CD8-positive, alpha-beta memory T cell (primary cell): ENCODE data around the gene SHB. TPM values are rescaled to one million over a fixed set of nuclear protein-coding genes. Genes with fewer than 3 reads are reported as not detected.
"Not testable (repeated sequence)": the region's sequence is repeated elsewhere in the genome, so short reads cannot be mapped to it uniquely, and the experiment has no call there.

Experiments
- CTCF ChIA-PET: fragments of 350-600 bp; sonication (Branson Sonifier 250); formaldehyde crosslinking; loops from one replicate; lab custom pipeline; 2021; ENCODE audit warnings: antibody characterized with exemption; lab: Charles Lee
- POLR2A ChIA-PET: fragments of 350-600 bp; sonication (Branson Sonifier 250); formaldehyde crosslinking; loops from one replicate; lab custom pipeline; 2021; ENCODE audit warnings: antibody characterized with exemption; lab: Charles Lee
- DNase-seq, 5 donors: peaks; one replicate each; pipeline versions ENCODE4 v3.0.0 to v3.0.0-alpha.2; 2020 to 2022; ENCODE audit warnings: mixed read lengths in 1 of 5
- H3K27ac ChIP-seq: one replicate; pipeline ENCODE4 v1.7.0; 2013; ENCODE audit warnings: low read depth, mild to moderate bottlenecking, low read length, moderate library complexity
- H3K27me3 ChIP-seq: 2 replicates; pipeline ENCODE4 v1.7.0; 2013; ENCODE audit warnings: low read length, mild to moderate bottlenecking; ENCODE audit not compliant: insufficient read depth, poor library complexity, severe bottlenecking
- H3K36me3 ChIP-seq: 2 replicates; pipeline ENCODE4 v1.7.0; 2013; ENCODE audit warnings: mild to moderate bottlenecking, low read length, moderate library complexity; ENCODE audit not compliant: insufficient read depth
- H3K4me1 ChIP-seq: 2 replicates; pipeline ENCODE4 v1.7.0; 2013; ENCODE audit warnings: mild to moderate bottlenecking, low read length, moderate library complexity; ENCODE audit not compliant: insufficient read depth
- H3K4me3 ChIP-seq: 2 replicates; pipeline ENCODE4 v1.7.0; 2013; ENCODE audit warnings: mild to moderate bottlenecking, low read length
- H3K9me3 ChIP-seq: 2 replicates; pipeline ENCODE4 v1.7.0; 2013; ENCODE audit warnings: mild to moderate bottlenecking, low read length
- H3K27ac Mint-ChIP-seq, 8 donors: one replicate each; pipeline ENCODE4 v1.8.0; 2020 to 2021; ENCODE audit warnings: mixed read lengths in 8 of 8, mild to moderate bottlenecking in 6 of 8, inconsistent platforms in 3 of 8, moderate library complexity in 3 of 8
- H3K27me3 Mint-ChIP-seq, 2 donors: one replicate each; pipeline ENCODE4 v1.8.0; 2020 to 2021; ENCODE audit warnings: mixed read lengths in 2 of 2, mild to moderate bottlenecking in 1 of 2, moderate library complexity in 1 of 2
- H3K36me3 Mint-ChIP-seq, 3 donors: one replicate each; pipeline ENCODE4 v1.8.0; 2020 to 2021; ENCODE audit warnings: mixed read lengths in 3 of 3, inconsistent platforms in 1 of 3, mild to moderate bottlenecking in 1 of 3
- H3K4me1 Mint-ChIP-seq, 3 donors: one replicate each; pipeline ENCODE4 v1.8.0; 2020 to 2021; ENCODE audit warnings: mixed read lengths in 3 of 3, inconsistent platforms in 1 of 3, mild to moderate bottlenecking in 1 of 3
- H3K4me3 Mint-ChIP-seq, 7 donors: one replicate each; pipeline ENCODE4 v1.8.0; 2020 to 2021; ENCODE audit warnings: mixed read lengths in 7 of 7, mild to moderate bottlenecking in 6 of 7, moderate library complexity in 4 of 7, inconsistent platforms in 2 of 7
- H3K9me3 Mint-ChIP-seq, 5 donors: one replicate each; pipeline ENCODE4 v1.8.0; 2020 to 2022; ENCODE audit warnings: mixed read lengths in 5 of 5, mild to moderate bottlenecking in 3 of 5, moderate library complexity in 2 of 5, inconsistent platforms in 1 of 5
- polyA plus RNA-seq: library from polyadenylated mRNA; unstranded; fragments of 300-500 nt; fragmentation: Illumina TruSeq; gene quantifications from one replicate; pipeline ENCODE4 v1.2.3, GENCODE V29; 2021
- total RNA-seq, 2 experiments: library from RNA; stranded (reverse); gene quantifications; one replicate each; pipeline ENCODE4 v1.2.3, GENCODE V29; 2021

The SHB gene
- total and polyA plus RNA-seq, 3 experiments from 2014 or later = 0.64 to 1.8 (median 1.8) TPM

DNA sequence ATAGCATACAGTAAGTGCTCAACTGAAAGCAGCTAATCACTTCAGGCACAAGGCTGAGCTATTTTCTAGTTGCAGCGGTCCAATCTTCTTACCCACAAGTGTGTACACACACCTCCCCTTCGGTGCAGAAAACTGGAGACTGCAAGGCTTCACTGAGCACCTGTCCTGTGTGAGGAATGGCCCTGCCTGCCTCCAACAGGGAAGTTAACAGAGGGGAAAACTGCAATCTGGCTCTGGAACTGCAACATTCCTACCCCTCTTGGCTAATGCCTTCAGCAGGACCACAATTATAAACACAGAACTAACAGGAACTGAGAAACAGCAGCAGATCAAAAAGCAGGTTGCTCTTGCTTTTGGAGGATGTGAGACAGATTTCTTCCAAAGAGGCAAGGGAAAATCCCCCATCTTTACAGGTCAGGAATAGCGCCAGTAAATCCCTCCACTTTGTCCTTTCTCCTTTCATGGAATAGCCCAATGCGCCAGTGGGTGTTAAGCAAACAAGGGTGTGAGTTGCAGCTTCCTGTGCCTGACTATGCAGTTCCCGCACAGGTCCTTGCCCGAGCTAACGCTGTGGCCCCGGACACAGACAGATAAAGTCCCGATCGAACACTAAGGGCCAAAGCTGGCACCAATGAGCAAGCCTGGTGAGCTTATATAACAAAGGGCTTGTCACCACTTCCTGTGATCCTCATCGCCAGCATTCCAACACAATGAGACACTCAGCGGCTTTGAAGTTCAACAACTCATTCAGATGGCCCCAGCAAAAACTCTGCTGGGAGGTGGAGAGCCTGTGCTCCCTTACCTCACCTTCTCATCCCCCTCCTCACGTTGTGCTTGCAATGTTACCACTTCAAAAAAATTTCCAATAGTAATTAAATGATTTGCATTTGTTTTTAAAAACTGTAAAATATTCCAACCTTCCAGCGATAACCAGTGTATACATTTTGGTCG, 21.5 kb downstream of the SHB start:
- Mint-ChIP-seq H3K36me3 (no peaks in the 10 kb centered on the region), H3K4me1 (peaks cover 0 to 5% (median 1%) of the 10 kb centered on the region in 3 donors)
- POLR2A ChIA-PET = no interaction called here

DNA sequence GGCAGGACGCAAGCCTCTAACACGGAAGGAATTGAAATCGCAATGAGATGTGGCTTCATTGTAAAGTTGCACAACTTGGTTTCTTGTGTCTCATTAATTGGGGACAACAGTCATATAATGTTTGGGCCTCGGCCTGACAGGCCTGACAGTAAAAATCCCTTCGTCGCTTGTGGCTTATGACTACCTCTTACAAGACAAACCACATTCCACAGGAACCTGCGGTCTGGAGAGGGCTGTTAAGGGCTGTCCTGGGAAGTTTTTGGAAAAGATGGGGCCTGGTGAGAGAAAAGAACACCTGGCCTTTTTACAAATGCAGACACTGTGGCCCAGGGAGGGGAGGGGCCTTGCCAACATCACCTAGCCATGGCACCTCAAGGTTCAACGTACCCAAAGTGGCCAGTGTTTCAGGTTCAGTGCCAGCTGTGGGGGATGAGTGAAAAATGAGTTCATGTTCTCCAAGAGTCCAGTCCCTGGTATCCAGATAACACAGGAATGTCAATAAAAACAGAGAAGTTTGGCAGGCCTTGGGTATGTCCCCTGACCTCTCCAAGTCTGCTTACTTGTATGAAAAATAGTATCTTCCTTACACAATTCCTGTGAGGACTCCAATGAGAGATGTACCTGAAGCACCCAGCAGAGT, 22.2 kb downstream of the SHB start:
- Mint-ChIP-seq H3K9me3 (no peaks in the 10 kb centered on the region), H3K4me3 (no peak overlapping the region), H3K4me1 (peaks cover 0 to 5% (median 1%) of the 10 kb centered on the region in 3 donors), H3K27me3 (no peaks in the 10 kb centered on the region), H3K27ac (no peak overlapping the region), H3K36me3 (no peaks in the 10 kb centered on the region)
- H3K9me3 ChIP-seq = no peaks in the 10 kb centered on the region
- ChIA-PET CTCF (no interaction called here), POLR2A (no interaction called here)
- no peak for DNase-seq
- no peaks in the 10 kb centered on the region for H3K4me1 ChIP-seq
- H3K27me3 ChIP-seq = no peaks in the 10 kb centered on the region
- H3K4me3 ChIP-seq = no peak overlapping the region
- peak overlapping the region; percentile 31 for H3K27ac ChIP-seq
- H3K36me3 ChIP-seq = no peaks in the 10 kb centered on the region

More for the DNA sequence above, 21.5 kb downstream of the SHB start:
- CTCF ChIA-PET = no interaction called here
- H3K4me3 ChIP-seq = no peak overlapping the region
- no peaks in the 10 kb centered on the region for H3K36me3 ChIP-seq
- no peaks in the 10 kb centered on the region for H3K27me3 ChIP-seq
- Mint-ChIP-seq H3K27me3 (no peaks in the 10 kb centered on the region), H3K9me3 (no peaks in the 10 kb centered on the region), H3K27ac (no peak overlapping the region), H3K4me3 (peak overlapping the region in 1 of 7 donors; percentile 81)
- no peak for DNase-seq
- no peaks in the 10 kb centered on the region for H3K4me1 ChIP-seq
- H3K27ac ChIP-seq = peak overlapping the region; percentile 31
- no peaks in the 10 kb centered on the region for H3K9me3 ChIP-seq

DNA sequence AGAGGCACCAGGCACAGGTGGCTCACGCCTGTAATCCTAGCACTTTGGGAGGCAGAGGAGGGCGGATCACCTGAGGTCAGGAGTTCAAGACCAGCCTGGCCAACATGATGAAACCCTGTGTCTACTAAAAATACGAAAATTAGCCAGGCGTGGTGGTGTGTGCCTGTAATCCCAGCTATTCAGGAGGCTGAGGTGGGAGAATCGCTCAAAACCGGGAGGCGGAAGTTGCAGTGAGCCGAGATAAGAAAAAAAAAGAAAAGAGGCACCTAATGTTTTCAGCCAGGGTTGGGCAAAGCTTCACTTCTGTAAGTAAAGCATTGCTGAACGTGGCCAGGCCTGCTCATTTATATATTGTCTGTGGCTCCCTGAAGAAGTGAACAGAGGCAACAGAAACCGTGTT, 23.1 kb downstream of the SHB start:
- H3K4me1 Mint-ChIP-seq, CTCF ChIA-PET: not testable (repeated sequence)

DNA sequence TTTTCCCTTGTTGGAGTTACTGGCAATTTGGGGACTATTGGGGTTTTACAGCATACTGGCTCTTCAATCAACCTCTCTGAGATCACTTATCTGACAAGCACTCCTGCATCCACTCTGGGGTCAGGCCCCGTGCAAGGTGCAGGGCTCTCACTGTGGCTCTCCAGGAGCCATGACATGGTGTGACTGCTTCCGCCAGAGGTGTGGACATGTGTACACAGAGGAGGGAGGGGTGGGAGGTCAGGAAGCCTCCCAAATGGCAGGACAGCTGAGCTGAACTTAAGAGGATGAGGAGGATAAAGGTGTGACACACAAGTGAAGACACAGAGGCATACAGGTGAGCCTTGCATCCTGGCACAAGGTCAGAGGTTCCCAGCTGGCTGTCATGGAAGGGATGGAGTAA, 24.3 kb downstream of the SHB start:
- DNase-seq = no peak
- CTCF ChIA-PET = no interaction called here
- no peaks in the 10 kb centered on the region for H3K4me1 ChIP-seq
- H3K4me1 Mint-ChIP-seq = peaks cover 0 to 5% (median 1%) of the 10 kb centered on the region in 3 donors
- no peak overlapping the region for H3K27ac Mint-ChIP-seq
- no peaks in the 10 kb centered on the region for H3K27me3 ChIP-seq
- H3K27ac ChIP-seq = no peak overlapping the region
- H3K27me3 Mint-ChIP-seq = no peaks in the 10 kb centered on the region
- no peaks in the 10 kb centered on the region for H3K36me3 ChIP-seq
- POLR2A ChIA-PET = no interaction called here
- no peaks in the 10 kb centered on the region for H3K36me3 Mint-ChIP-seq
- H3K4me3 Mint-ChIP-seq = no peak overlapping the region
- H3K9me3 Mint-ChIP-seq = no peaks in the 10 kb centered on the region
- no peaks in the 10 kb centered on the region for H3K9me3 ChIP-seq
- no peak overlapping the region for H3K4me3 ChIP-seq

More for the DNA sequence above, 23.1 kb downstream of the SHB start:
- H3K27ac ChIP-seq, H3K9me3 Mint-ChIP-seq, H3K4me1 ChIP-seq, H3K27me3 Mint-ChIP-seq, H3K27ac Mint-ChIP-seq, H3K4me3 Mint-ChIP-seq, H3K4me3 ChIP-seq, H3K9me3 ChIP-seq, DNase-seq, POLR2A ChIA-PET, H3K27me3 ChIP-seq, H3K36me3 ChIP-seq, H3K36me3 Mint-ChIP-seq: not testable (repeated sequence)

DNA sequence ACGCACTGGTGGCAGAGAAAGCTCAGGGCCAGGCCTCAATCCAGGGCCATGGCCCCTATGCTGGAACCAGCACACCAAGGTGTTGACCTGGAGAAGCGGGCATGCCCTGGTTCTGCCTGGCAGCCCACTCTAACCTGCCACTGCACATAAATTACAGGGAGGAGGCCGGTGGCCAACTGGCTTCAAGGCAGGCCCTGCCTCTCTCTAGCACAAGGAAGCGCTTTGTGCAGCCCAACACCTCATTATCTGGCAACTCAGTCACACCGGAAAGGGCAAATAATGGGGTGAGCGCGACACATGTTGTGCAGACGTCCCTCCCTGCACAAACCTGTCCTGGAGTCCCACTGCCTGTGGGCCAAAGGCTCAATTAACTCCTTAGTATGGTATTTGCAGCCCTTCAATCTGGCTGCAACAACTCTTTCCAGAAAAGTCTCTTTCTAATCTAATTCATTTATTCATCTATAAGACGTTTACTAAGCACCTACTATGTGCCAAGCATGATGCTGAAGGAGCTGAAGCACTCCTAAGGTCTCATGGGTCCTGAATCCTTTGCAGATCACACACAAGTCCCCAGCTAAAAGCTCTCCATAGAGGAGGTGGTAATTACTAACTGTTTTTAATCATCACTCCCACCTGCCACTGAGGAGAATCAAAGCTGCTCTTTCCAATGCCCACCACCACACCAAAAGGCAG, 24.9 kb downstream of the SHB start:
- DNase-seq = no peak
- no peaks in the 10 kb centered on the region for H3K36me3 ChIP-seq
- Mint-ChIP-seq H3K27me3 (no peaks in the 10 kb centered on the region), H3K9me3 (no peaks in the 10 kb centered on the region), H3K27ac (no peak overlapping the region), H3K4me3 (no peak overlapping the region), H3K36me3 (no peaks in the 10 kb centered on the region), H3K4me1 (peaks cover 0 to 5% (median 1%) of the 10 kb centered on the region in 3 donors)
- no peaks in the 10 kb centered on the region for H3K9me3 ChIP-seq
- CTCF ChIA-PET = no interaction called here
- H3K4me3 ChIP-seq = no peak overlapping the region
- H3K27me3 ChIP-seq = no peaks in the 10 kb centered on the region
- no peaks in the 10 kb centered on the region for H3K4me1 ChIP-seq
- POLR2A ChIA-PET = no interaction called here
- no peak overlapping the region for H3K27ac ChIP-seq

DNA sequence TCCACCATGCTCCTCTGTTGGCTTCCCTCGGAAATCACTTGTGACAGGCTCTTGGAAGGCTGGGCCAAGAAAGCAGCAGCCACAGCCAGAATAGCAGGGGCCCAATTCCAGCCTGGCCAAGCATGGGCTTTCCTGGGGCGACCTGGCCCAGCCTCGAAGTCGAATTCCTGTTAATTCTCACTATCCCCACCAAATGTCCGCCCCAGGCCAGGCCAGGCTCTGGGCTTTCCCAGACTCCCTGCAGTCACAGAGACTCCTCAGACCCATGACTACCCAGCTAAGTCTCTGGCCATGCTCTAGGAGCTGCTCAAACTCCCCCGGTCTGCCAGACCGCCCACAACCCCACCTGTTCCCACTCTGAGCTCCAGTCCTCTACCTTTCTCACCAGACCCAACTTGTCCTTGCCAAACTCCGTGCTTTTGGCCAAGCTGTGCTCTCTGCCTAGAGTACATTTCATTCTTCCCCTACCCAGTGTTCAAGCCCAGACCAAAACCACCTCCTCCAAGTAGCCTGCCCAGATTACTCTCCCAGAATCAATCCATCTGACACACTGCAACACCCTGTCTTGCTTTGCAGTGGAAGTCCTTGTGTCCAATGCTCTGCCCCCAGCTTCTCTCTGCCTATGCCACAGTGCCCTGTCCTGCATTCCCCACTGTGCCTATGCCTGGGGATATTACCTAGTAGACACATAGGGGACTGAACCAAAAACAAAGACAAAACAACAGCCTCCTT, 26.2 kb downstream of the SHB start:
- Histone ChIP-seq H3K27ac (no peak overlapping the region), H3K4me3 (no peak overlapping the region), H3K36me3 (no peaks in the 10 kb centered on the region), H3K27me3 (no peaks in the 10 kb centered on the region), H3K4me1 (no peaks in the 10 kb centered on the region), H3K9me3 (no peaks in the 10 kb centered on the region)
- no peaks in the 10 kb centered on the region for H3K27me3 Mint-ChIP-seq
- H3K27ac Mint-ChIP-seq = no peak overlapping the region
- no peak for DNase-seq
- ChIA-PET POLR2A (no interaction called here), CTCF (no interaction called here)
- H3K36me3 Mint-ChIP-seq = no peaks in the 10 kb centered on the region
- H3K9me3 Mint-ChIP-seq = no peaks in the 10 kb centered on the region
- peaks cover 0 to 2% (median 1%) of the 10 kb centered on the region in 3 donors for H3K4me1 Mint-ChIP-seq
- H3K4me3 Mint-ChIP-seq = no peak overlapping the region

DNA sequence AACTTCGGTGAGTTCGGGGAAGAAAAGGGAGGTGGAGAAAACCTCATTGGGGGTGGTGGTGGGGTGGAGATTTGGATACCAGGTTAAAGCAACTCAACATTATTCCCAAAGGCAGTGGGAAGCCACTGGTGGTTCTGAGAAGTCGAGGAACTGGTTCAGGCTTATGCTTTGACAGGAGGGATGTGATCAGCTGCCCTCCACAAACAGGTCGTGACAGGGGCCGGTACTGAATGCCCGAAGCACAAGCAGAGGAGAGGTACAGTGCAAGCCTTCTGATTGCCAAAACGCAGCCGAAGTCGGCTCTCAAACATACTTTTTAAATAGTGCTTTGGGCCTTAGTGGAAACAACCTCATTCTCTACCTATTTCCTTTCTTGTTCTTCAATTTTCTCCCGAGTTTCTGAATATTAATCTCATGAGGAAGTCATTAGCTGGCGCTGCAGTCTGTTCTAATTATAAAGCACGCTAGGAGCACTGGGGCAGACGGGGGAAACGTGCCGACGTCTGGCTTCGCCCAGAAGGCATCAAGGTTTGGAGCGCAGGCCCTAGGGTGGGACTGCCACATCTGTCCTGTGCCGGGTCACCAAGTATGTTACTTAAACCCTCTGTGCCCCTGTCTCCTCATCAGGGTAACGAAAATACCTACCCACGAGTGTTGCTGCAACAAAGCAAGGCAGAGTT, 27.3 kb downstream of the SHB start:
- Histone ChIP-seq H3K9me3 (no peaks in the 10 kb centered on the region), H3K27me3 (no peaks in the 10 kb centered on the region), H3K36me3 (no peaks in the 10 kb centered on the region), H3K4me1 (no peaks in the 10 kb centered on the region), H3K27ac (no peak overlapping the region), H3K4me3 (no peak overlapping the region)
- H3K27me3 Mint-ChIP-seq = no peaks in the 10 kb centered on the region
- POLR2A ChIA-PET = no interaction called here
- CTCF ChIA-PET = no interaction called here
- peak overlapping the region in 1 of 8 donors; percentile 81 for H3K27ac Mint-ChIP-seq
- no peaks in the 10 kb centered on the region for H3K36me3 Mint-ChIP-seq
- H3K9me3 Mint-ChIP-seq = no peaks in the 10 kb centered on the region
- no peak for DNase-seq
- H3K4me3 Mint-ChIP-seq = no peak overlapping the region
- no peaks in the 10 kb centered on the region for H3K4me1 Mint-ChIP-seq
